GM18517 (cell line): Measurements from ENCODE around the gene ABCC2.

ENCODE experiments used
- ATAC-seq: cut with Tn5 transposase; IDR thresholded peaks from one replicate; pipeline ENCODE4 v1.9.1; 2021; ENCODE audit warnings: mild to moderate bottlenecking, moderate library complexity; ENCODE audit not compliant: unreplicated experiment

Gene ABCC2

DNA sequence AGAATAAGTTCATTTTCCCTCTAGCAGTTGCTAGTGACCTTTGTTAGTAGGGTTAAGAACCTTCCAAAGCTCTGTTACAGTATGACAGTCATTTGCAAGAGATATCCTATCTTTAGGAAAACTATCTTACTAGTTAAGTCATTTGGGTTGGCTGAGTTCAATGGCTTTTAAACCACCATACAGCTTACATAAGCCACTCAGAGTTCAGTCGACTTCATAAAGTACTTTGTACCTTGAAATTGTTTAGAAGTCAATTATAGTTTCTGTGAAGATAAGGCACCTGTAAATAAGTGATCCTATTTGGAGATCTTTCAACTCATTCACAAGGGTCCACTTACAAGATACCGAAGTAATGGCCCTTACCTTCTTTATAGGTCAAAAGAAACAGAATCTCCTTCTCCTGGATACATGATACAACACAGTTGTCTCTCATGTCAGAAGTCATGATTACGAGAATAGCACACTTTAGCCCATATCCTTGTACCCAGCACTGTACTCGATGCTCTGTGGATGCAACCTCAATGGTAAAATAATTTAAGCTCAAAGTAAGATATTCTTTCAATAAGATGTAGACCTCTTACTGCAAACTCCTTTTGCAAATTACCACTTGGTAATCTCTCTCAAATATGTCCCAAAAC, 11.9 kb upstream of the ABCC2 start:
- no peak for ATAC-seq

GRCh38 chr10:99775850-99776249, 6.6 kb upstream of the ABCC2 start:
- ATAC-seq: no peak

DNA sequence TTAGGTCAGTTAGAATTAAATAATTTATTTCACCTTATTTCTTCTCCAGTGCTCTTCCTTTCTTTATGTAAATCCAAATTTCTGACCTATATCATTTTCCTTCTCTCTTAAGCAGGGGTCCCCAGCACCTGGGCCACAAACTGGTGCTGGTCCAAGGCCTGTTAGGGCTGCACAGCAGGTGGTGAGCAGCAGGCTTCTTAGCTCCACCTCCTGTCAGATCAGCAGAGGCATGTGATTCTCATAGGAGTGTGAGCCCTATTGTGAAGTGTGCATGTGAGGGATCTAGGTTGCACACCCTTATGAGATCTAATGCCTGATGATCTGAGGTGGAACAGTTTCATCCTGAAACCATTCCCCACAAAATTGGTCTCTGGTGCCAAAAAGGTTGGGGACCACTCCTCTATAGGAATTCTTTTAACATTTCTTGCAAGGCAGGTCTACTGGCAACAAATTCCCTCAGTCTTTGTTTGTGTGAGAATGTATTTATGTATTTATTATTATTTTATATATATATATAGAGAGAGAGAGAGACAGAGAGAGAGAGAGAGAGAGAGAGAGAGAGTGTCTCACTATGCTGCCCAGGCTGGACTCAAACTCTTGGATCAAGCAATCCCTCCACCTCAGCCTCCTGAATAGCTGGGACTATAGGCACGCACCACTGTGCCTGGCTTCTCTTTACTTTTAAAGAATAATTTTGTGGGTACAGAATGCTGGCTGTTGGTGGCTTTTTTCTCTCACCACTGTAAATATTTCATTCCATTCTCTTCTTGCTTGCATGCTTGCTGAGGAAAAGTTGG, 4.3 kb upstream of the ABCC2 start:
- no peak for ATAC-seq

DNA sequence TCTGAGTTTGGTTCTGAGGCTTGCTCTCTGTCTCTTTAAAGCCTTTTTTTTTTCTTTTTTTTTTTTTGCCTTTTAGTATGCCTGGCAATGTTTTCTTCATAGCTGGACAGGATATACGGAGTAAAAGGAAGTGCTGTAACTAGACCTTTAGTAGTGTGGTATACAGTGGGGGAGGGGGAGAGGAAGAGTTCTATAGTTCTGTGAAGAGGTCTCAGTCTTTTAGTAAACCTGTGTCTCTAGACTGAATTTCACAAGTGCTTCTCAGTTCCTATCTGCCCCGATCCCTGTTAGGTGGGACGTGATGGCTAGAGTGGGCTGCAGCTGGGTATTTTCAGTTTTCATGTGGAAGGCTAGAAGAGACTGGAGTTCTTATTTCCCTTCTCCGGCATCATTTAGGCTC, 3.1 kb upstream of the ABCC2 start:
- no peak for ATAC-seq

DNA sequence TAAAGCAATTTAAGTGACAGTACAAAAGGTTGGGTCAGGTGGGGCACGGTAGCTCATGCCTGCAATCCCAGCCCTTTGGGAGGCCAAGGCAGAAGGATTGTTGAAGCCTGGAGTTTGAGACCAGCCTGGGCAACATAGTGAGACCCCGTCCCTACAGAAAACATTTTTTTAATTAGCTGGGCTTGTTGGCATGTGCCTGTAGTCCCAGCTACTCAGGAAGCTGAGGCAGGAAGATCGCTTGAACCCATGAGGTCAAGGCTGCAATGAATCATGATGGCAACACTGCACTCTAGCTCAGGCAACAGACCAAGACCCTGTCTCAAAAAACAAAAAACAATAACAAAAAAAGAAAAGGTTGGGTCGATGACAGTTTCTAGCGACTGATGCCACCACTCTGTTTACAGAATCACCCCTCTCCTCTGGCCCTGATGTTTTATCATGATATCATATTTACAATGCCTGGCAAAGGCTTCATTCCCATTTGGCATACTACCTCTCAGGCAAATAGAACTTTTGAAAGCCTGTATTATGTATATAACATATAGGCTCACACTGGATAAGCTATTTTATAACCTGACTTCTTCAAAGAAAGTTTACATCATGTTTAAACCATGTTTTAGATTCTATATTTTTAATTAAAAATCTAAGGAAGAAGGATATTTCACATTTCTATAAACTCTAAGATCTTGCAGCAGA, 558 bp upstream of the ABCC2 start:
- ATAC-seq: no peak

- no peak for ATAC-seq
These were observed 1.7 kb downstream of the ABCC2 start for GRCh38 chr10:99784016-99784726.

- ATAC-seq: no peak
These were observed 2.4 kb downstream of the ABCC2 start for GRCh38 chr10:99784727-99785441.

- ATAC-seq: no peak
These were observed 3.2 kb downstream of the ABCC2 start for GRCh38 chr10:99785646-99786045.

GRCh38 chr10:99787311-99787710, 4.9 kb downstream of the ABCC2 start:
- ATAC-seq: no peak

GRCh38 chr10:99787782-99788445, 5.5 kb downstream of the ABCC2 start:
- no peak for ATAC-seq

DNA sequence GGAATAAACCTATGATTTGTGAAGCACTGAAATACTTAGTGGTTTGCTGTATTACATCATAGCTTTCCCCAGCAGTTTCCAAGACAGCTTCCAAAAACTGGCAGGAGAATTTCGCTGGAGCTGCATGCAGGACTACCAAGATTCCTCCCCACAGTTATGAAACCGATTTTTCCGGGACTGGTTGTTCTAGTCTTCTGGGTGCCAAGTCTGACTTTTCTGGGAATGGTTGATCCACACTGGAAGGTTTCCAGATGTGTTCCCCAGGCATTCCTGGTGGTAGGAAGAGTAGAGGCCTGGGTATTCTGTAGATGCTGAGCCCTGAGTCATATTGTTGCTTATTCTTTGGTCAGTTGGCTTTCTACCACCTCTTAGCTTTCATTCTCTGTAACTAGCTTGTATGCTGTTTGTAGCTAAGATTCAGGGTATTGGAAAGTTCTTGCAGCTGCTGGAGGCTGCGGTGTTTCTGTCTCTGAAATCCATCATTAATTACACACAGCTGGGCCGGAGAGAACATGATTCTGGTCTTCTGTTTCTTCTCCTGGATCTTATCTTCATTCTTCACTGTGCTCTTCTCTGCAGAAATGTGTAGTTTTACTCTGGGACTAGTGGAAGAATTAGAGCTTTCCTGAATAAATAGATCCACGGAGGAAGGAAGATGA, 6.3 kb downstream of the ABCC2 start:
- no peak for ATAC-seq

DNA sequence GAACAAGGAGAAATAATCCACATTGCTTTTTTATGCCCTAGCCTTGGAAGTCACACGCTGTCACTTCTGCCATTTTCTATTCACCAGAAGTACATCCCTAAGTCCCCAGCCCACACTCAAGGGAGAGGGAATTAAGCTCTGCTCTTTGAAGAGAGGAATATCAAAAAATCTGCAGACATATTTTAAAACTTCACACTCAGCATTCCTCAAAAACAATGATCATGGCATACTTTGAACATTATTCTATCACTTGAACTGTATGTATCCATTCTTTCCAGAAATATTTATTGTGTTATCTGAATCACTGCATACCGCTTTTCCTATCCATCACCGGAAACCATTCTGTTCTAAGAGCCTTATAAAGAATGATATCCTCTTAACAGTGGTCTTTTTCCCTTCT, 9.4 kb downstream of the ABCC2 start:
- no peak for ATAC-seq

- ATAC-seq: no peak
These were observed 11.4 kb downstream of the ABCC2 start for GRCh38 chr10:99793819-99794218.

DNA sequence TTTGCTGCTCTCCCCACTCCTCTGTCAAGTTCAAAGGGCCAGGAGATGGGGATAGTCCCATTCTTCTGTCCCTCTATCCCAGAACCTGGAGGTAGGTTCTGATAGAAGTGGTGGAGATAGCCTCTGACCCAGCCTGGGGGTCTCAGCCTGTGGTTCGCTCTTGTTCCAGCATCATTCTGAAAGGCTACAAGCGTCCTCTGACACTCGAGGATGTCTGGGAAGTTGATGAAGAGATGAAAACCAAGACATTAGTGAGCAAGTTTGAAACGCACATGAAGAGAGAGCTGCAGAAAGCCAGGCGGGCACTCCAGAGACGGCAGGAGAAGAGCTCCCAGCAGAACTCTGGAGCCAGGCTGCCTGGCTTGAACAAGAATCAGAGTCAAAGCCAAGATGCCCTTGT, 14.5 kb downstream of the ABCC2 start:
- no peak for ATAC-seq

DNA sequence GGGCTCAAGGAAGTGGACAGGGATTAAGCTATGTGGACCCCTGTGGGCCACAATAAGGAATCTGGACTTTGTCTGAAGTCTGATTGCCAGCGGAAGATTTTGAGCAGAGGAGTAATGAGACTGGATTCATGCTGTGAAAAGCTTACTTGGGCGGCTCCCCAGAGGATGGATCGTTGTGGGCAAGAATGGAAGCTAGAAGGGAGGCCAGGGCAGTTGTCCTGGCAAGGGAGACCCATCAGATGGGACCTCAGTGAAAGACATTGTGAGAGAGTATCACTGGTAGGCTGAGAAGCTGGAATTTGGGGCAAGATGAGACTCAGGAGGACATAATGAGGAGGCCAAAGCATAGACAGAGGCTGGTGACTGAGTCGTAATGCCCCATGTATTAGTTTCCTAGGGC, 15.6 kb downstream of the ABCC2 start:
- ATAC-seq: no peak

DNA sequence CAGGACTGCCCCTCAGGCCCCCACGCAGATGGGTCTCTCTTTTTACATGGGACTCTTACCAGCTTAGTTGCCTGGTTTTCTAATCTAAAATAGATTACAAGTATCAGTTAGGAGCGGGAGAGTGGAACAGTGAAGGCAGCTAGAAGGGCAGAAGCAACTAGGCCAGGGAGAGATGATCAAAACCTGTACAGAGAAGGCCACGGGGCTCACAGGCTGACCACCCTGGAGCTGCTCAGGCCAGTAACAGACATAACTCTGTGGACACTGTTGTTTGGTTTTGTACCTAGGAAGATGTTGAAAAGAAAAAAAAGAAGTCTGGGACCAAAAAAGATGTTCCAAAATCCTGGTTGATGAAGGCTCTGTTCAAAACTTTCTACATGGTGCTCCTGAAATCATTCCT, 16.5 kb downstream of the ABCC2 start:
- ATAC-seq: no peak

DNA sequence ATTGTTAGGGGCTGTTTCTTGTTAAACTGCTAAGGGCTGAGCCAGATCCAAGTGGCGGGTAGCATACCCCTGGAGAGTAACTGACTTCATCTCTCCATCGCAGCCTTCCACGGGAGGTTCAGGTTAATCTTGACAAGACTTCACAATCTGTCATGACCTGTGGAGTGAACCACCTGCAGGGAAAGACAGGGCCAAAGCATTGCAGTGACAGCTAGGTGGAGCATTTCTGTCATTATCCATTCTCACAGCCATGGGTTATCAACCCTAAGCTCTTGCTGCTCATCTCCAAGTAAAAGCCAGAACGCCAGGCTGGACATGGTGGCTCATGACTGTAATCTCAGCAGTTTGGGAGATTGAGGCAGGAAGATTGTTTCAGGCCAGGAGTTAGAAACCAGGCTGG, 17.2 kb downstream of the ABCC2 start:
- no peak for ATAC-seq

DNA sequence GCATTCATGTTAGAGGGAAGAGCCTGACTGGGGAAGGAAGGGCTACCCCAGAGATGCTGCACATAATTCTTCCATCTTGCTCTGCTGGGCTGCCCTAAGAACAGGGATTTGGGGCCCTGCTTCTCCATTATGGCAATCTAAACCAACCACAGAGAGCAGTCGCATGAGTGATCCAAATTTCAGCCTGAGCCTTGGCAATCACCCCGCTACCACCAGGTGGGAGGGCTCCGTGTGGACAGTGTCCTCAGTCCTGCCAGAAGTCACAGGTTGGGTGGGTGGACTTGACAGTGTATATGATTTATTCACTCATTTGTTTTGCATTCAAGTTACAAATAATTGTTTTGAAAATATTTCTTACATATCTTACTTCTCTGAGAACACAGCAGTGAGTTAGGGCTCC, 22.0 kb downstream of the ABCC2 start:
- ATAC-seq: no peak

DNA sequence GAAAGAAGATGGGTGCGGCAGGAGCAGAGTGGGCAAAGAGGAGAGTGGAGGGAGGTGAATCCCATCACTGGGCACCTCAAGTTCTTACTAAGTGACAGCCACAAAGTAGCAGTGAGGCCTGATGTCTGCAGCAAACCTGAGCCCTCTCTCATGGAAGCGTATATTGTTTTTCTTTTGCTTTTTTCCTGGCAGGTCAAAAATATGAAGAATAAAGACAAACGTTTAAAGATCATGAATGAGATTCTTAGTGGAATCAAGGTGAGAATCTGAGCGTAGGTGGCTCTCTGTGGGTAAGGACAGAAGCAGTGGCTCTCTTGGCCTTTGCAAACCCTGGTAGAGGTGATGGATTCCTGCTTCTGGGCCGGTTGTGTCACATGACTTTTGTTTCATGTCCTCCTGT, 22.8 kb downstream of the ABCC2 start:
- no peak for ATAC-seq

DNA sequence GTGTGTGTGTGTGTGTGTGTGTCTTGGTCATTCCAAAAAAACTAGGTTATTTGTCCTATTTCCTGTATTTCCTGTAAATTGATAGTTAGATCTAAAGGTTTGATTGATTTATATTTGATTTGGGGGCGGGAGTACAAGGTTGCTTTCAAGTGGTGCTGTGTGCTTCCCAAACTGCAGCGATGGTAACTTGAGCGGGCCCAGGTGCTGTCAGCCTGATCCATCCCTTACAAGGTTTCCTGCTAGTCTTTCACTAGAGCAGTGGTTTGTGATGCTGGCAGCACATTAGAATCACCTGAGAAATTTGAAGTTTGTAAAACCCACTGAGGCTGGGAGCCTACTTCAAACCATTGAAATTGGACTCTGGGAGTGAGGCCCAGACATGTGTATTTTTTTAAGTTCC, 23.7 kb downstream of the ABCC2 start:
- ATAC-seq: no peak
